NCI-H1436 (cell line): Measurements from ENCODE around the gene FAM3D.

ENCODE experiments used
- DNase-seq: peaks from one replicate; lab custom pipeline; 2025; lab: John Stamatoyannopoulos, UW

The FAM3D gene

DNA sequence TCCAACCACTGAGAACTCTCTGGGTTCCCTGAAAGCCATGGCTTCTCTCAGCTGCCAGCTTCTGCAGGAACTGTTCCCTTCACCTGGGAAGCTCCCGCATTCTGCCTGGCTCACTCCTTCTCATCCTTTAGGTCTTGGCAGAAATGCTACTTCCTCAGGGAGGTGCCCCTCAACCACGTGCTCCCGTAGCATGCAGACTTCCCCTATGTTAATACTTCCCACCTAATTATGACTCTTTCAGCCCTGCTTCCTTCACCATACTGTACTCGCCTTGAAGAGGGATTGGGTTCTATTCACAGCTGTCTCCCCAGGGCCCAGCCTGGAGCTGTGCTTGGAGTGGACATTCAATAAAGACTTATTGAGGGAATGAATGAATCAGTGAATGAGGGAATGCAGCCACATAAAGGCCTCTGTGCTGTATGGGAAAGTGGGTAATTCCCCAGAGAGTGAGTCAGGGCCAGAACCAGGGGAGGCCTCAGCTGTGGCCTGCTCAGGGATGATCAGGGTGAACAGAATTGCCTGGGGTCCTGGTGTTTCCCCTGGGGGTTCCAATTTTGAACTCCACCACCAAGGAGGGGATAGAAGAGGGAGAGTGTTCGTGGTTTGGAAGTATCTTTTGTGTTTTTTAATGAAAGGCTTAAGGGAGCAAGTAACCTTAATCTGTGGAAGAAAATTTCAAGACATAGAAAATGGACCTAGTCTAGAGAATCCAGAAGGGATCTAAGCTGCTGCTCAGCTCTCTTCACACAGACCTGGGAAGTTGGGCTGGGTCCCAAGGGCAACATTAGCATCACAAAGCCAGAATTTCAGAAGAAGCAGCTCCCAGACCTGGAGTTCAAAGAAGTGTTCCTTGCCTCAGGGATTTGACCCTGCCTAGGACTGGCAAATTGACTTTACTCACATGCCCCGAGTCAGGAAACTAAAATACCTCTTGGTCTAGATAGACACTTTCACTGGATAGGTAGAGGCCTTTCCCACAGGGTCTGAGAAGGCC is 74.8 kb downstream of the FAM3D start:
- DNase-seq, result no peak

DNA sequence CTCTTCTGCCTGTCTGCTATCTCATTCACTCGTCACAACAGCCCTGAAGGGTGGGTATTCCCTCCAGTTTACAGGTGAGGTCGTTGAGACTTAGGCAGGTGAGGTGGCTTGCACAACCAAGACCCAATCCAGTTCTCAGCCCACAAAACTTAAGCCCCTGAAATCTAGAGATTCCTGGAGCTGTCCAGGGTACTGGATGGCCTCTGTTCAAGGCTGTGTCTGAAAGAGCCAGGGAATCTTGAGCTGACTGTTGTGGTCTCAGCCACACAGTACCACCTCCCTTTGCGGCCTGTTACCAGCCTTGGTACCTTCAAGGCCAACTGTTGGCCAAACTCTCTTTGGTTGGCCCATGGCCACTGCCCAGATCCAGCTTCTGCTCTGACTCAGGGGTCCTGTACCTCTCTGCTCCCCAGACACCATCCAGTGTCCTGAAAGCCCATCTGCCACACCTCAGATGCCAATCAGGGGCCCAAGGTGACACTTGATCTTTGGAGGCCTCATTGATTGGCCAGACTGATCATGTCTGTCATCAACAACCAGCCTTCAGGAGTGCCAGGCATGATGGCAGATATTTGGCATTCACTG is 78.5 kb downstream of the FAM3D start:
- DNase-seq, result no peak

DNA sequence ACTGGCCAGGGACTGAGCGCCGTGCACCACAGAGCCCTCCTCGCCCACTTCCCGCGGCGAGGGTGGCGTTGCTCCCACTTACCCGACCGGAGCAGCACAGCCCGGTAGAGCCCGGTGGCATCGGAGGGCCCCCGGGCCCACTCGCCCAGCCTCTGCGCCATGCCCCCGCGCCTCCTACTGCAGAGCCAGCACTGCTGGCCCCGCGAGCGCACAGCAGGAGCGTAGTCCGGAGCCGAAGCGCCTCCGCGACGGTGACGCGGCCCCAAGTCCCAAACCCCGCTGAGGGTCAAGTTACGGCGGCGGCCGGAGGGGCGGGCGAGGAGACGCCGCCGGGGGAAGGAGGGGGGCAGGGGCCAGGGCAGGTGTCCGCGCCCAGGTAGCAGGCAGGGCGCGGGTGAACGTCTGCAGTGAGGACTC is 79.8 kb downstream of the FAM3D start:
- no peak for DNase-seq

DNA sequence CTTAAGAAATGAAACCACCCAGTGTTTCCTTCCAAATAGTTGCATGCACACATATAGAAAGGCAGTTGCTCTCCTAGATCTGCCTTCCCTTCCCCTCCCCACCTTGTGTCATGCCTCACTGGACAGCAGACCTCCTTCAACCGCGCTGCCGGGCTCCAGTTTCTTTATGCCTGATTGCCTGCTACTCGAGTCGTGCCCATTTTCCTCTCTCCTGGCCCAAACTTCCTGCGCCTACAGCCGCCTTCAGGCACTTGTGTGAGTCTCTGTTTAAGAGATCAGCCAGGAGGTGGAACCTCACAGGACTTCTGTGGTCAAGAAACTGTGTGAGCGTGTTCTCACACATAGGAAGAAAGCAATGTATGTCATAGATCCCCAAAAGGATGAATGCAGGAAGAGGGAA is 80.6 kb downstream of the FAM3D start:
- DNase-seq, result no peak

DNA sequence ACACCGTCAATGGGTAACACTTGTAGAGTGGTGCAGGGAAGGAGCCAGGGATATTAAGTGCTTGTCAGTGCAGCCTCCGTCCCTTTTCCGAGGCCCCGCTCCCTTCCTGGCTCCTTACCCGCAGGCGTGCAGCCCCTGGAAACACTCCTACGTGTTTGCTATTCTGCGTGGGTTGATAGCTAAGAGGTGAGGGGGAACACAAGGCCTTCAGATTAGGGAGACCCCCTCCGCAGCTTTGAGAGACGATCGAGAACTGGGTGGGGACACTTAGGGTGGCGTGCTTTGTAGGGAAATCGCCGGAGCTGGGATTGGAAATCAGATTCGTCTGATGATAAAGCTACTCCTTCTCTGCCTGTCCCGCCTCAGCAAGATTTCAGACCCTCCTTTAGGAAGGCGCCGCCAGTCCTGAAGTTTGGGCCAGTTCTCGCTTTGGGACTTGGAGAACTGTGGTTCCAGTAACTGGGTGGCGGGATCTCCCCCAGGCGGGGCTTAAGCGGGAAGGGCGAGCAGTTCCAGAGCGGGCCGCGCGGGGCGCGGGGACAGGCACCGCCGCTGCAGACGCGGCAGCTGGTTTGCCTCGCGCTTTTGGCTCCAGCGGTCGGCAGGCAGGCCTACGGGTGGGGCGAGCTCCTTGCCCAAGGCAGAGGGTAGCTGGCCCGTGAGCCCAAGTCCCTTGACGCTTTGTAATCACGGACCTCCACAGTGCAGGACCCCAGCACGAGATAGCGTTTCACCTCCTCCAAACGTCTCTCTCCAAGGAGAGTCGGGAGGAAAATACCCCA is 81.4 kb downstream of the FAM3D start:
- DNase-seq, result peak; percentile 36

DNA sequence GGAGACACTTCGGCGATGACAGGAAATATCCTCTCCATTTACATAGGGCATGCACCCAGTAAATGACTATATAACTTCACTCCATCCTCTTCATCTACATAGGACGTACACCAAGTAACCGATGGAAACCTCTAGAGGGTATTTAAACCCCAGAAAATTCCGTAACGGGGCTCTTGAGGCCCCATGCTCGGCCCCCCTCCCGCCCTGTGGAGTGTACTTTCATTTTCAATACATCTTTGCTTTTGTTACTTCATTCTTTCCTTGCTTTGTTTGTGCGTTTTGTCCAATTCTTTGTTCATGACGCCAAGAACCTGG is 81.9 kb downstream of the FAM3D start:
- no peak for DNase-seq
